ENCODE results near the gene TMEM87B.

- no peak for TF ChIP-seq CTCF (IDR thresholded peaks at IDR 0.05)
- TF ChIP-seq POLR2A (IDR thresholded peaks at IDR 0.05), result no peak
Observed at GRCh38 chr2:112133344-112133743, 78.3 kb downstream of the TMEM87B start.

All from heart left ventricle (tissue), 13 donors.